Amniotic stem cell (primary cell): ENCODE results near the gene C1orf52.

Source experiments
- DNase-seq: peaks from one replicate; lab custom pipeline; 2025; lab: John Stamatoyannopoulos, UW

Gene C1orf52

DNA sequence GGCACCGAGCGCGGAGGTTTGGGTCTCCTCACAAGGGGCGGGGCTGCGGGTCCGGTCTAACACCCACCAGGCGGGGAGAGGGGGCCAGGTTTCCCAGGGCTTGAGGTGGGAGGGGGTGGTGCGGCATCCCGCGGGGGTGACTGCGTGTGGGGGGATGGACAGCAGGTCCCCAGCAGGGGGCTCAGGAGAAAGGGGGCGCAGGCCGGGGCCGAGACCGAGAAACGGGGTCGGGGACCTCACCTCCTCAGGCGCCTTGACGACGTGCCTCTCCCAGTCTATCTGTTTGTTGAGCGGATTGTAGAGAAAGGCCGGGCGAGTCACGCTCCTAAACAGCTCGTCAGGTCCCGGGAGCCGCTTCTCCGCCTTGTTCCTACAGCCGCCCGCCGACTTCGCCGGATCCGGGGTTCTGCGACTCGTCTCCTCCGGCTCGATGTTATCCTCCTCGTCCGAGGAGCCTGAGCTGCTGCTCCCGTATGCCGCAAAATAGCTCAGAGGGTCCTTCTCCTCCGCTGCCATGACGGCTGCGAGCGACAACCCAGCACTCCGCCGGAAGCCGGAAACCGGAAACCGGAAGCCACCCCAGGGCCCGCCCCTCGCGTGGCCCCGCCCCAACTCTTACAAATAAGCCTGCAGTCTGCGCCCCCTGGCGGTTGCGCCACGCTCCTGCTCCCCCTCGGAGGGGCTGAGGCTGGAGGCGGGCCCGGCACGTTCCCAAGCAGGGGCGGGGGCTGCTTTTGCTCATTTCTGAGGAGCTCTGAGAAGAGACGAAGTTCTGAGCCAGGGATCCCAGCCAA is at the start of gene C1orf52:
Gene C1orf52, minus strand, starts transcription at position 545 of the 794 bp plus-strand sequence. Its CDS starts 29 bp downstream, at position 516.
- peak; percentile 85 for DNase-seq

DNA sequence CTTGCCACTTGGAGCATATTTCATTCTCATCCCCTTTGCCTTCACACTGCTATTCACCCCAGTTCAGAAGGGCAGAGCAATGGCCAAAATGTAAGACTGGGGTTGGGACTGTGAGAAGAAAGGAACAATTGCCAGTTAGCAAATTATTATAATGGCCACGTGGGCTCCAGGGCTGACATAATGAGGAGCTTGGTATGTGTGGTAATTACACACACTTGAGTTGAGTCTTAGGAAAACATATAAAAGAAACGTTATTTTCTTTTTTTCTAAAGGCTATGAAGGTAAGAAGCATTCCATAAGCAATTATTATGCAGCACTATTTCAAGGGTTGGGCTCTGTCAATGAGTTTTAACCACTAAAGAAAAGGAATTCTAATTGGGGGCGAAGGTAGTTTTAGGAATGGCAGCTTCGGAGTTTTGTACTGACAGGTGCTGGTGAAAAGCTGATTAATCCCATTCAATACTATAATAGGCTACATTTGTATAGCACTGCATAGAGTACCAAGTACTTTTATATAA is 49.4 kb upstream of the C1orf52 start:
- no peak for DNase-seq

GRCh38 chr1:85307987-85308832 is 48.7 kb upstream of the C1orf52 start:
- DNase-seq = peak; percentile 69

DNA sequence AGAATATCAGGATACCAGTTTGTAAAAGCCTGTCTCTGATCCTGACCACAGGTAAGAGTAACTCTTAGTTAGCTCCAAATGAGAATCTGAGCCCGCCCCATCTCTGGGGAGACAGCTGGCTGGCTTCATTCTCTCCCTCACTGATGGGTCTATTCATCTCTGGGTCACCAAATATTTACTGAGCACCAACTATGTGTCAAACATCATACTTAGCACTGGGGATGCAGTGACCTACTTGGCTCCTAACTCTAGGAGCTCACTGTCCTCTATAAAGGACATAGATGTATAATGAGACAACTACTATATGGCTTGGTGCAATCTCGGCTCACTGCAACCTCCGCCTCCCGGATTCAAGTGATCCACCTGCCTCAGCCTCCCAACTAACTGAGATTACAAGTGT is 46.8 kb upstream of the C1orf52 start:
- no peak for DNase-seq

DNA sequence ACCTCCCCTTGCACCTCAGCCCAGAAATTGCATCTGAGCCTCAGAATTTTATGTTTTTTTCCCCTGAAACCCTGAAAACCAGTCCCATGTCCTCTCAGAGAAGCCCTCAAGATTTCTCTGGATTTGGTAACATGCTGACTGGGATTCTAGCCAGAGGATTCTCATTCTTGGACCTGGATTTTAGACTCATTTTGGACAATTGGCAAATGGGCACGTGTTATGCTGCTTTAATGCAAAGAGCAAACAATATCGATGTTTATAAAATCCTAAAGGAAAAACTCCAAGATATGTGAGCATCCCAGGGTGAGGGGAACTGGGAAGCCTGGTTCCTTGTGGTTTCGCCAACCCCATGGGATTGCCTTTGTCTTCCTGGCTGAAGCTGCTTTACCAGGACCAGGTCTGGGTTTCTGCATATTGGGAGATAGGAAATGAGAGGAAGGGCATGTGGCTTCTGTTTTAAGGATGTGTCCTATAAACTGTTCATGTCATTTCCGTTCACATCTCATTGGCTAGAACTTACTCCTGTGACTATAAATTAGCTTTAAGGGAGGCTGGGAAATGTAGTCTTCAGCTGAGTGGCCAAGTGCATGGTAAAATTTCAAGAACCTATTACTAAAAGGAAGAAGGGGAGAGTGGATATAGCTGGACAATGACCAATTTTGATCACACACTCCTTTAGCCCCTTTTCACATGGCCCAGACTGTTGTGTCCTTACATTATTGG is 44.1 kb upstream of the C1orf52 start:
- DNase-seq = no peak

DNA sequence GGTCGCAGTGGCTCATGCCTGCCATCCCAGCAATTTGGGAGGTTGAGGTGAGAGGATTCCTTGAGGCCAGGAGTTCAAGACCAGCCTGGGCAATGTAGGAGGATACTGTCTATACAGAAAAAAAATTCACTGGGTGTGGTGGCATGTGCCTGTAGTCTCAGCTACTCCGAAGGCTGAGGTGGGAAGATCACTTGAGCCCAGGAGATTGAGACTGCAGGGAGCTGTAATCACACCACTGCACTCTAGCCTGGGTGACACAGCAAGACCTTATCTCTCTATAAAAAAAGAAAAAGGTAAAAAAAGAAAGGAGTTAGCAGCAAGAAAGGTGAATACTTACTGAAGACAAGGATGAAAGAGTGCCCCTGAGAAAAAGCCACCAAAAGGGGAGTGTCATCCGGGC is 40.7 kb upstream of the C1orf52 start:
- DNase-seq = no peak

- peak; percentile 77 for DNase-seq
Observed at GRCh38 chr1:85297855-85298629, 38.6 kb upstream of the C1orf52 start.

GRCh38 chr1:85297538-85297854 is 38.0 kb upstream of the C1orf52 start:
- DNase-seq = no peak

- no peak for DNase-seq
Observed at GRCh38 chr1:85296980-85297379, 37.5 kb upstream of the C1orf52 start.

DNA sequence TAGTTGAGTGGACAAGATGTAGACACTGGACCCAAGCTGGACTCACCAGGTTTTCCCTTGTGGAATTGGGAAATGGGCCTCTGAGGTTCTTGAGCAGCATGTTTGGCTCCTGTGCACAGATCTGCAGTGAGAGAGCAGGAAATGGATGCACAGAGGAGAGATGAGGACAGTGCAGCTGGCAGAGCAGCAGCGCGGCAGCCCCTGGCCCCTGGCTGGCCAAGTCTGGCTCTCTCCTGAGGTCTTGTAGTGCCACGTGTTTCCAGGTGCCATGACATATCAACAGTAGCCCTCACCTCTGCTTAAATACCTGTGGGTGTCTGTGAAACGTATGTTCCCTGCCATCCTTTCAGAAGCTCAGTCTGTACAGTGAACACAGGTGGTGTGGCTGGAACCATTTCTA is 36.2 kb upstream of the C1orf52 start:
- no peak for DNase-seq

DNA sequence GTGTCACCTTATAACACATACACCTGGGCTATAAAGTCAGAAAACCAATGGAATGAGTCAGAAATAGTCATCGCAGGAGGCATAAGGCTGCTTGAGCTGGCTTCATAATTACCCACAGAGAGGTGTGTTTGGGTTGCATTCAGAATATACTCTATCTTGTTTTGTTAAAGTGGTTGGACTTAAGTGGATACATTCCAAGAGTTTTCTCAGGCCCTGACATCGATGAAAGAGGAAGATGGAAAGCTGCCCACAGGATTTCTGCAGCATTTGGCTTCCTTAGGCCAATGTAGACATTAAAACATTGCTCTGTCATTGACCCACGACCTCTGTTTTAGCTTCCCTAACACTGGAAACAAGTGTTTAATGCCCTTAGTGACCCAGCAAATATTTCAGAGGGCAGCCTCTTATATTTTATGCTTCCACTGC is 35.6 kb upstream of the C1orf52 start:
- DNase-seq = no peak

DNA sequence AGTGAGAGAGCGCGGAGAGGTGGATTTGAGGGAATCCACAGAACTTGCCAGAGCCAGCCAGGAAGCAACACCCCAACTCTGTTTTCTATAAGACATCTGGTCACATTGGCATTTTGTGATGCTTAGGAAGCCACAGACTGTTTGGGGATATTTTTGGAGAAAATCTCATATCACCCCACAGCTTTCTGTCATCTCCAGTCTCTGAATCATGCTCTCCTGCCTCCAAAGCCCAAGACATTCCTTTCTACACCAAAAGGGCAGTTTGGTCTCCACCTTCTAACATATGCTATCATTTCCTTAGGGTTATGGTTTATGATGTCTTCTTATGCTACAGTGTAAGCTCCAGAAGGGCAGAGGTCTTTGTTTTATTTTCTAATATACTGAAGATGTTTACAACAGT is 31.4 kb upstream of the C1orf52 start:
- DNase-seq = no peak

DNA sequence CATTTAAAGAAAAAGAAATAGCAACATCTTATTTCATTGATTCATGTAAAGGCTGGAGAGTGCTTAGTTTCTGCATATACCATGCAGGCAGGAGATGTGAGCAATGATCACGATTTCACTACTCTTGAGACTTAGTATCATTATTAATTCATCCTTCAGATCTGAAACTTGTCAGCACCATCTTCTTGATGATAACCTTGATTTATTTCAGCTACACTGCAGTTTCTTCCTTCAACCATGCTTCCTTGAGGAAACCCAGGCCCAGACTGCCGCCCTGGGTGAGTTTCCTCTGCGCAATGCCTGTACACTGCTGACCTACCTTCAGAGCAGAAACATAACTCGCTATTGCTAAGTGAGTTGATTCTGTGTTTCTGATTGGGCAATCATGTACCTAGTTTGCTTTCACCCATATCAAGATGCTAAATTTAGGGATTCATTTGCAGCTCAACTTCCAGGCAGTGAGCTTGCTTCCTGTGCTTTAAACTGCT is 30.4 kb upstream of the C1orf52 start:
- no peak for DNase-seq

GRCh38 chr1:85289207-85289847 is 29.9 kb upstream of the C1orf52 start:
- DNase-seq = peak; percentile 75

- DNase-seq = no peak
Observed at GRCh38 chr1:85284202-85284601, 24.7 kb upstream of the C1orf52 start.

DNA sequence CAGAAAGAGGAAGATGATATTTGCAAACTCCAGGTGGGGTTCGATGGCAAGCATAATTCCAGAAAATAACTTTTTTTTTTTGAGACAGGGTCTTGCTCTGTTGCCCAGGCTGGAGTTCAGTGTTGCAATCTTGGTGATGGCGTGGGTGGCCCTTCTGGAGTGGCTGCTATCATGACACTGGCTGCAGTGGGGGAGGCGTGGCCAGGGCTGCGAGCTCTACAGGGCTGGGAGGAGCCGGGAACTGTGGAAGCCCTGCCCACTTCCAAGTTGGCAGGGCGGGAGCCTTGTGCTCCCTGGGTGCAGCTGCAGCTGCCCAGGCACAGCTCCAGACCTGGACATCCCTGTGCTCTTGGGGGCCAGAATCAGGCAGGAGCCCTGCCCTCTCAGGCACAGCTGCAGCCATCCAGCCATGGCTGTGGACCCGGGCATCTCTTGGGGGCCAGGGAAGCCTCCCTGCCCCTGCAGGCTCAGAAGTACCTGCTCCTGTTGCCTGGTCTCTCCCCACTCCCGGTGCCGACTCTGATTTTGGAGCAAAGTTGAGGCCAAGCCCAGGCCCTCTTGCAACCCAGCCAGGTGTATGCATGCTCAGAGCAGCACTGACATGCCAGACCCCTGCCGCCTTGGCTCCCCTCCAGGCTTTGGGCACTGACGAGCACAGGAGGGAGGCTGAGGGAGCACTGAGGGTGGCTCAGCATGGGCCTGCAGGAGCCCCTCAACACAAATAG is 24.2 kb upstream of the C1orf52 start:
- DNase-seq = no peak

DNA sequence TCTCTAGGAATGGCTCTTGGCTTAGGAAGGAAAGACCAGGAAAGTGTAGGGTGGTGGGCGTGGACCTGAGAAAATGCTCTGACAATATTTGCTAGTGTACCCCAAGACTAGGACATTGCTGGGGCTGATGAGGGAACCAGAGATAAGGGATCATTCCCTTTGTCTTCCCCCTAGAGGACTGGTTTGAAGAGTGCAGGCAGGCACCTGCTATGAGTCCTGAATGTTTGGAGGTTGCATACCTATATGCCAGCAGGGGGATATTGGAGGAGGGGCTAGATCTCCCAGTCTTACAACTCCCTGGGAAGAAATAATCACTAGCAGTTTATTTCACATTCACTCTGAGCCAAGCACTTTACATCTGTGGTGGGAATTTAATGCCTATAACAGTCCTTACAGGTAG is 23.0 kb upstream of the C1orf52 start:
- DNase-seq = no peak

- no peak for DNase-seq
Observed at GRCh38 chr1:85280636-85281035, 21.2 kb upstream of the C1orf52 start.

DNA sequence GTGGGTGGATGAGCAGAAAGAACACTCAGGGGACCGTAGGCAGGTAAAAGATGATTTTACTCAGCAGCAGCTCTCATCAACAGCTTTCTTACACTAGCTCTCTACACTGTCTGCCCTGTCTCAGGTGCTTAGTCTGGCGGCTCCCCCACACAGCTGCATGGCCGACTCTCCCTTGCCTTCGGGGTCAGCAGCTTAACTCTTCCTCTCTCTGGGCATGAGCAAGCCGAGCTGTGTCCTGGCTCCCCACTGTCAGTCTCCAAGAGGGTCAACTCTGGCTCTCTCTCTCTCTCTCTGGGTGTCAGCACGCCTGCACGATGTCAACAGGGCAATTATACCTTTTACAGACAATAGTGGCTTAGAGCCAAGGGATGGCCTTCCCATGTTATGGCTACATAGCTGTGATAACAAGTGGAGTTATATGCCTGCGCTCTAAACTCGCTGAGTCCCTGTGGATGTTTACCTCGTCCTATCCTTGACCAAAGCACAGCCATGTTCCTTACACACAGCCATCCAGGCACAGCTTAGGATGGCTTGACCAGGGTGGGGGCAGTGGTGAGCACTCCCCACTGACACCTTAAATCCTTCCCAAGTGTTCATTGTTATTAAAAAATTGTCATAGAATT is 20.1 kb upstream of the C1orf52 start:
- no peak for DNase-seq

GRCh38 chr1:85278853-85279314 is 19.4 kb upstream of the C1orf52 start:
- peak; percentile 86 for DNase-seq
